Gastroesophageal sphincter (tissue), 4 donors: ENCODE results near the gene PIP5K1C. TPM values are rescaled to one million over a fixed set of nuclear protein-coding genes. Genes with fewer than 3 reads are reported as not detected.

ENCODE experiments used
- ATAC-seq: fragments of 150-250 bp; one replicate; pipeline ENCODE4 v1.9.1; 2016; ENCODE audit warnings: mild to moderate bottlenecking, moderate library complexity
- H3K27ac ChIP-seq, 4 donors: fragments of 200-600 bp; sonication (generic) in 3 of 4; 1 replicate in 3 of 4; 2 replicates in 1 of 4; pipeline ENCODE4 v1.5.1; 2016 to 2019
- H3K27me3 ChIP-seq: fragments of 200-600 bp; sonication (generic); one replicate; pipeline ENCODE4 v1.5.1; 2019
- H3K36me3 ChIP-seq, 2 donors: fragments of 200-600 bp; sonication (generic); one replicate each; pipeline ENCODE4 v1.5.1; 2019; ENCODE audit warnings: control low read depth in 1 of 2
- H3K4me1 ChIP-seq, 3 donors: fragments of 200-600 bp; sonication (generic); 1 replicate in 2 of 3; 2 replicates in 1 of 3; pipeline ENCODE4 v1.5.1; 2016 to 2019; ENCODE audit warnings: control low read depth in 2 of 3
- H3K4me3 ChIP-seq, 2 donors: fragments of 200-600 bp; sonication (generic); one replicate each; pipeline ENCODE4 v1.5.1; 2019; ENCODE audit warnings: mild to moderate bottlenecking in 1 of 2, moderate library complexity in 1 of 2
- H3K9me3 ChIP-seq, 3 donors: fragments of 200-600 bp; sonication (generic); one replicate each; pipeline ENCODE4 v1.5.1; 2017 to 2019; ENCODE audit warnings: control low read depth in 2 of 3
- EP300 ChIP-seq: sonication (generic); formaldehyde crosslinking; IDR thresholded peaks from one replicate; pipeline ENCODE4 v1.6.1; 2017; ENCODE audit warnings: antibody characterized with exemption, mild to moderate bottlenecking
- POLR2A ChIP-seq, 2 donors: fragments of 450-650 bp; IDR thresholded peaks; one replicate each; pipeline ENCODE4 v1.6.1; 2017; ENCODE audit warnings: antibody characterized with exemption in 2 of 2, mild to moderate bottlenecking in 2 of 2, moderate library complexity in 1 of 2
- POLR2AphosphoS5 ChIP-seq: sonication (generic); formaldehyde crosslinking; IDR thresholded peaks from one replicate; pipeline ENCODE4 v1.6.1; 2017; ENCODE audit warnings: antibody characterized with exemption
- WGBS, 2 donors: methylation state at CpG; one replicate each; pipeline ENCODE4 v1.1.5; 2018; ENCODE audit warnings: low coverage in 1 of 2; 5-methylcytosine and 5-hydroxymethylcytosine counted together
- total RNA-seq, 4 donors: library from RNA; depleted of rRNA; stranded (reverse); fragments of >200 nt; gene quantifications; one replicate each; pipeline ENCODE4 v1.1.0, GENCODE V29; 2016
- TF ChIP-seq, protein P1 (sequence below), 4 experiments: fragments of 200-600 bp in 2 of 4; fragments of 450-650 bp in 2 of 4; sonication (generic) in 1 of 4; IDR thresholded peaks; one replicate each; pipeline ENCODE4 v1.5.1; 2017 to 2019; ENCODE audit warnings: antibody characterized with exemption in 4 of 4, mild to moderate bottlenecking in 2 of 4, moderate library complexity in 2 of 4

The PIP5K1C gene
- total RNA-seq, 4 donors from 2014 or later, result 50.8 to 165 (median 61.5) TPM

DNA sequence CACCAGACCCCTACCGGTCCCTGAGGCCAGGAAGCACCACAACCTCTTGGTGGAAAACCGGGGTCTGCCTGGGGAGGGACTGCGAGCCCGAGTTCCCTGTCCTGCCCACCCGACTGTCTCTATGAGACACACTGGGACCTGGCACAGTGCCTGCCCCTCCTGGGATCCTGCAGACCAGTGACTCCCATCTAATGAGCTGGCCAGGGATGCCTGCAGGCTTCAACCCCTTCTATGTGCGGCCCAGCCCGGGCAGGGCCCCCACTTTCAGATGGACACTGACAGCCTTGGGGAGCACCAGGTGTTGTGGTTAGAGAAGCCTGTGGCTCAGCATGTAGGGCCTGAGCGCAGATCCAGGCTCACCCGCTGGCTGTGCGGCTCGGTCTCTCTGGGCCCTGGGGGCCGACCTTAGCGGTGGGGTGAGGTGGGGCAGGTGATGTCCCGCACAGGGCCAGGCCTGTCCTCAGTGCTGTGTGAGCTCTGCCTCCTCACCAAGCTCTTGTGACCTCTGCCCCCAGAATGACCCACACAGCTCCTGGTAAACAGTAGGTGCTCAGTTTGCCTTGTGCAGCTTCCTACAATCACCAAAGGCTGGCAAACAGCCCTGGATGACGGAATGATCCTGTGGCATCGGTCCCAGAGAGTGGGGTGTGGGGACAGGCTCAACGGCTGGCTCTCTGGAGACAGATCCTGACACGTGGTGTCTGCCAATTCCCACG lies 55.8 kb downstream of the PIP5K1C start:
- H3K36me3 ChIP-seq, result peaks cover 0 to 94% of the 10 kb centered on the region in 2 donors
- WGBS, 2 donors, result 92% methylated on average over 3 of the region's 19 CpGs; no CpG with 5 or more reads in 1 of the 2 donors

GRCh38 chr19:3643674-3644313 lies 56.5 kb downstream of the PIP5K1C start:
- no peak for ATAC-seq
- Histone ChIP-seq H3K4me3 (no peak overlapping the region), H3K36me3 (peaks cover 0 to 100% of the 10 kb centered on the region in 2 donors), H3K4me1 (peaks cover 0 to 16% (median 0%) of the 10 kb centered on the region in 3 donors), H3K9me3 (no peaks in the 10 kb centered on the region), H3K27me3 (no peaks in the 10 kb centered on the region), H3K27ac (peak overlapping the region in 1 of 4 donors; percentile 51)
- TF ChIP-seq, protein P1, sequence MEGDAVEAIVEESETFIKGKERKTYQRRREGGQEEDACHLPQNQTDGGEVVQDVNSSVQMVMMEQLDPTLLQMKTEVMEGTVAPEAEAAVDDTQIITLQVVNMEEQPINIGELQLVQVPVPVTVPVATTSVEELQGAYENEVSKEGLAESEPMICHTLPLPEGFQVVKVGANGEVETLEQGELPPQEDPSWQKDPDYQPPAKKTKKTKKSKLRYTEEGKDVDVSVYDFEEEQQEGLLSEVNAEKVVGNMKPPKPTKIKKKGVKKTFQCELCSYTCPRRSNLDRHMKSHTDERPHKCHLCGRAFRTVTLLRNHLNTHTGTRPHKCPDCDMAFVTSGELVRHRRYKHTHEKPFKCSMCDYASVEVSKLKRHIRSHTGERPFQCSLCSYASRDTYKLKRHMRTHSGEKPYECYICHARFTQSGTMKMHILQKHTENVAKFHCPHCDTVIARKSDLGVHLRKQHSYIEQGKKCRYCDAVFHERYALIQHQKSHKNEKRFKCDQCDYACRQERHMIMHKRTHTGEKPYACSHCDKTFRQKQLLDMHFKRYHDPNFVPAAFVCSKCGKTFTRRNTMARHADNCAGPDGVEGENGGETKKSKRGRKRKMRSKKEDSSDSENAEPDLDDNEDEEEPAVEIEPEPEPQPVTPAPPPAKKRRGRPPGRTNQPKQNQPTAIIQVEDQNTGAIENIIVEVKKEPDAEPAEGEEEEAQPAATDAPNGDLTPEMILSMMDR (IDR thresholded peaks at IDR 0.05), result no peak
- TF ChIP-seq EP300 (no peak), POLR2AphosphoS5 (no peak), POLR2A (IDR thresholded peaks at IDR 0.05) (no peak)
- WGBS, 2 donors, result 90% methylated on average over 2 of the region's 28 CpGs; no CpG with 5 or more reads in 1 of the 2 donors

More for the DNA sequence above, 55.8 kb downstream of the PIP5K1C start:
- ATAC-seq, result no peak
- Histone ChIP-seq H3K27me3 (no peaks in the 10 kb centered on the region), H3K27ac (peak overlapping the region in 2 of 4 donors; percentile 19 to 51), H3K4me3 (no peak overlapping the region), H3K4me1 (peaks cover 0 to 16% (median 0%) of the 10 kb centered on the region in 3 donors), H3K9me3 (no peaks in the 10 kb centered on the region)
- TF ChIP-seq POLR2A (IDR thresholded peaks at IDR 0.05) (no peak), POLR2AphosphoS5 (no peak), EP300 (no peak)
- TF ChIP-seq, protein P1 (IDR thresholded peaks at IDR 0.05), result no peak

- 90 to 92% methylated on average over 3 to 10 of the region's 36 CpGs for WGBS, 2 donors
- Histone ChIP-seq H3K4me1 (peaks cover 0 to 16% (median 0%) of the 10 kb centered on the region in 3 donors), H3K36me3 (peaks cover 0 to 100% of the 10 kb centered on the region in 2 donors), H3K27me3 (no peaks in the 10 kb centered on the region), H3K4me3 (no peak overlapping the region), H3K27ac (no peak overlapping the region), H3K9me3 (no peaks in the 10 kb centered on the region)
- no peak for ATAC-seq
- TF ChIP-seq EP300 (no peak), POLR2A (IDR thresholded peaks at IDR 0.05) (no peak), POLR2AphosphoS5 (no peak)
- TF ChIP-seq, protein P1 (IDR thresholded peaks at IDR 0.05), result no peak
These were observed 57.1 kb downstream of the PIP5K1C start for GRCh38 chr19:3642987-3643673.

DNA sequence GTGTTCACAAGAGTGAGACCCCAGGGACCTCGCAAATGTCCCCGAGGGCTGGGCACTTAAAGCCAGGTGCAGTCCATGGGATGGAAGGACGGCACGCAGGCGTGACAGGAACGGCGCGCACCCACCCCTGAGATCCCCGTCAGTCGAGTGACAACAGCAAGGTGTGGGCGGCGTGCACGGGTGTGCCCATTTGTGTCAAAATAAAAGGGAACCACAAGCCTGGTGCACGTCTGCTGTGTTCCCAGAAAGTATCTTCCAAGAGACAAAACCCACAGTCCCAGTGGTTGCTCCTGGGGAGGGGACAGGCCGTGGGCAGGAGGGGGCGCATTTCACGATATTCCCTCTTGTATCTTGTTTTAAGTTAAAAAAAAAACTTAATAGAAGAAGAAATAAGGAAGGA lies 58.0 kb downstream of the PIP5K1C start:
- Histone ChIP-seq H3K27me3 (no peaks in the 10 kb centered on the region), H3K4me1 (peaks cover 0 to 16% (median 0%) of the 10 kb centered on the region in 3 donors), H3K36me3 (peaks cover 0 to 100% of the 10 kb centered on the region in 2 donors), H3K9me3 (no peaks in the 10 kb centered on the region), H3K27ac (no peak overlapping the region), H3K4me3 (no peak overlapping the region)
- 70 to 91% methylated on average over 5 to 11 of the region's 17 CpGs for WGBS, 2 donors
- TF ChIP-seq, protein P1 (IDR thresholded peaks at IDR 0.05), result no peak
- TF ChIP-seq EP300, result no peak
- no peak for TF ChIP-seq POLR2A (IDR thresholded peaks at IDR 0.05)
- ATAC-seq, result no peak
